Right lobe of liver (tissue), 6 donors: ENCODE data around the gene CNPY1. TPM values are rescaled to one million over a fixed set of nuclear protein-coding genes. Genes with fewer than 3 reads are reported as not detected.

Experiments used
- ATAC-seq, 4 donors: fragments of 200-7000 bp; cut with Tn5 transposase; one replicate each; pipeline ENCODE4 v1.9.1; 2020; ENCODE audit warnings: mild to moderate bottlenecking in 4 of 4, moderate library complexity in 4 of 4
- DNase-seq, 3 donors: peaks; one replicate each; pipeline ENCODE4 v3.0.0-alpha.2; 2020
- H3K27ac ChIP-seq, 3 donors: fragments of 200-600 bp; one replicate each; pipeline ENCODE4 v1.8.0; 2022
- H3K27me3 ChIP-seq, 2 donors: fragments of 200-600 bp; one replicate each; pipeline ENCODE4 v1.8.0; 2022
- H3K36me3 ChIP-seq, 4 donors: fragments of 200-600 bp; sonication (generic) in 1 of 4; one replicate each; pipeline versions ENCODE4 v1.5.1 to v1.8.0; 2017 to 2022; ENCODE audit warnings: control low read depth in 1 of 4
- H3K4me1 ChIP-seq, 4 donors: fragments of 200-600 bp; sonication (generic) in 1 of 4; one replicate each; pipeline versions ENCODE4 v1.5.1 to v1.8.0; 2017 to 2022; ENCODE audit warnings: control low read depth in 1 of 4
- H3K4me3 ChIP-seq, 3 donors: fragments of 200-600 bp; one replicate each; pipeline ENCODE4 v1.8.0; 2022
- H3K9me3 ChIP-seq, 4 donors: fragments of 200-600 bp; sonication (generic) in 1 of 4; one replicate each; pipeline versions ENCODE4 v1.5.1 to v1.8.0; 2017 to 2022; ENCODE audit warnings: control low read depth in 1 of 4
- CTCF ChIP-seq, 4 donors: fragments of 200-600 bp in 3 of 4; fragments of 450-650 bp in 1 of 4; IDR thresholded peaks; one replicate each; pipeline versions ENCODE4 v1.5.1 to v1.8.0; 2016 to 2022; ENCODE audit warnings: antibody characterized with exemption in 4 of 4, mild to moderate bottlenecking in 2 of 4
- POLR2A ChIP-seq: fragments of 450-650 bp; IDR thresholded peaks from one replicate; pipeline ENCODE4 v1.6.1; 2017; ENCODE audit warnings: antibody characterized with exemption, mild to moderate bottlenecking
- WGBS: methylation state at CpG from one replicate; pipeline ENCODE4 v1.1.6; 2018; ENCODE audit warnings: low coverage, low lambda C conversion rate; ENCODE audit not compliant: insufficient coverage; ENCODE audit errors: missing lambda C conversion rate; 5-methylcytosine and 5-hydroxymethylcytosine counted together
- intact Hi-C, 2 donors: fragments of 100-400 bp; cut with DNase I; formaldehyde crosslinking; loops; one replicate each; pipeline versions ENCODE4 v1.11.2 to v1.14.1; 2022
- total RNA-seq, 6 experiments: library from RNA; depleted of rRNA in 2 of 6; stranded (reverse); fragments of >200 nt in 2 of 6; fragmentation: NEBNext Ultra II Directional in 3 of 6; extraction: Animal tissue kit (Norgen Biotek cat#: 25700) in 3 of 6; gene quantifications; one replicate each; pipeline versions ENCODE4 v1.1.0 to v1.2.4, GENCODE V29; 2016 to 2023
- donor health status: DM: no; HTN: yes; CAD: no.
- donor health status: DM: no; HTN: no; CAD: no.
- donor health status: DM: no; HTN: no; CAD: no.
- donor health status: DM: no; HTN: yes; CAD: no.
- donor health status: DM: no; HTN: yes; CAD: no.

The CNPY1 gene
- total RNA-seq, 6 experiments from 2014 or later = 0.19 TPM; not detected in 5

- no peak overlapping the region for H3K4me3 ChIP-seq
- ATAC-seq = peak in 1 of 4 donors; percentile 44
- intact Hi-C loops = no loop called here
- DNase-seq = peak in 1 of 3 donors; percentile 22
- H3K27ac ChIP-seq = no peak overlapping the region
- no peaks in the 10 kb centered on the region for H3K36me3 ChIP-seq
- no peaks in the 10 kb centered on the region for H3K9me3 ChIP-seq
- 71% methylated on average over 4 of the region's 13 CpGs for WGBS
- TF ChIP-seq POLR2A (no peak), CTCF (IDR thresholded peaks at IDR 0.05) (no peak)
- no peaks in the 10 kb centered on the region for H3K4me1 ChIP-seq
- H3K27me3 ChIP-seq = no peaks in the 10 kb centered on the region
Measured at GRCh38 chr7:155559519-155560108, 13.3 kb upstream of the CNPY1 start.

GRCh38 chr7:155558961-155559360 is 12.6 kb upstream of the CNPY1 start:
- 70% methylated on average over 2 of the region's 13 CpGs for WGBS
- Histone ChIP-seq H3K27ac (no peak overlapping the region), H3K27me3 (no peaks in the 10 kb centered on the region), H3K4me3 (no peak overlapping the region), H3K9me3 (no peaks in the 10 kb centered on the region), H3K36me3 (no peaks in the 10 kb centered on the region), H3K4me1 (no peaks in the 10 kb centered on the region)
- intact Hi-C loops = no loop called here
- DNase-seq (peak in 1 of 3 donors; percentile 27), ATAC-seq (no peak)
- TF ChIP-seq POLR2A (no peak), CTCF (IDR thresholded peaks at IDR 0.05) (no peak)

DNA sequence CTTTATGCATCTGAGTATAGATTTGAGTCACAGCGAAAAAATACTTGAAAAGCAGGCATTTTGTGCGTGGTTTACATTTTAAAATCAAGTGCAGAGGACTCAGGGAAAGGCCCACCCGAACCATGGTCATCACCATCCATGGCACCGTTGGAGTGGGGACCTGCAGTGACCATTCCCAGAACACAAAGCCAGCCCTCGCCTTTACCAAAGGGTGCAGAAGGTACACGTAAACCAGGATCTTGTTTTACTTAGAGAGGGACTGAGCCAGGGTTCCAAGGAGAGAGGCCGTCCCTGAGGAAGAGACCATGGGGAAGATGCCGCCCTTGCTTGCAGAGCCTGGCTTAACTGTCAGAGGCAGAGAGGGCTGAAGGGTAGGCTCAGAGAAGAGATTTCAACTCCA is 12.0 kb upstream of the CNPY1 start:
- 83% methylated on average over 4 of the region's 8 CpGs for WGBS

GRCh38 chr7:155557778-155558177 is 11.4 kb upstream of the CNPY1 start:
- Histone ChIP-seq H3K9me3 (no peaks in the 10 kb centered on the region), H3K27ac (no peak overlapping the region), H3K4me3 (no peak overlapping the region), H3K27me3 (no peaks in the 10 kb centered on the region), H3K4me1 (no peaks in the 10 kb centered on the region), H3K36me3 (no peaks in the 10 kb centered on the region)
- WGBS = 83% methylated on average over 2 of the region's 10 CpGs
- no peak for ATAC-seq
- intact Hi-C loops = no loop called here
- TF ChIP-seq CTCF (IDR thresholded peaks at IDR 0.05) = no peak
- no peak for TF ChIP-seq POLR2A
- peak in 1 of 3 donors; percentile 27 for DNase-seq

More for the DNA sequence above, 12.0 kb upstream of the CNPY1 start:
- intact Hi-C loops = no loop called here
- H3K36me3 ChIP-seq = no peaks in the 10 kb centered on the region
- H3K4me1 ChIP-seq = no peaks in the 10 kb centered on the region
- H3K4me3 ChIP-seq = no peak overlapping the region
- DNase-seq = no peak
- ATAC-seq = no peak
- H3K27ac ChIP-seq = no peak overlapping the region
- H3K9me3 ChIP-seq = no peaks in the 10 kb centered on the region
- TF ChIP-seq POLR2A (no peak), CTCF (IDR thresholded peaks at IDR 0.05) (no peak)
- H3K27me3 ChIP-seq = no peaks in the 10 kb centered on the region

- no peak overlapping the region for H3K27ac ChIP-seq
- WGBS = 74% methylated on average over 3 of the region's 9 CpGs
- H3K4me1 ChIP-seq = no peaks in the 10 kb centered on the region
- no peaks in the 10 kb centered on the region for H3K36me3 ChIP-seq
- TF ChIP-seq POLR2A (no peak), CTCF (IDR thresholded peaks at IDR 0.05) (no peak)
- intact Hi-C loops = no loop called here
- no peak for ATAC-seq
- H3K9me3 ChIP-seq = no peaks in the 10 kb centered on the region
- DNase-seq = no peak
- no peak overlapping the region for H3K4me3 ChIP-seq
- no peaks in the 10 kb centered on the region for H3K27me3 ChIP-seq
Measured at GRCh38 chr7:155556763-155557162, 10.4 kb upstream of the CNPY1 start.
